Neutrophil (primary cell): Measurements from ENCODE around the gene THSD4.

ENCODE experiments used
- H3K27ac ChIP-seq: fragments of 200-600 bp; sonication (generic); 2 replicates; pipeline ENCODE4 v1.5.1; 2016; ENCODE audit warnings: mild to moderate bottlenecking, moderate library complexity
- H3K27me3 ChIP-seq: fragments of 200-600 bp; sonication (generic); 2 replicates; pipeline ENCODE4 v1.6.0; 2016; ENCODE audit warnings: mild to moderate bottlenecking
- H3K36me3 ChIP-seq: fragments of 200-600 bp; sonication (generic); 2 replicates; pipeline ENCODE4 v1.5.1; 2017
- H3K4me1 ChIP-seq, 2 experiments: fragments of 200-600 bp in 1 of 2; sonication (generic) in 1 of 2; 1 replicate in 1 of 2; 2 replicates in 1 of 2; pipeline versions ENCODE4 v1.5.1 to v1.6.1; 2013 to 2016; ENCODE audit warnings: low read depth in 1 of 2, low read length in 1 of 2, mild to moderate bottlenecking in 1 of 2, moderate library complexity in 1 of 2; ENCODE audit not compliant: control insufficient read depth in 1 of 2, insufficient read depth in 1 of 2
- H3K4me3 ChIP-seq, 2 experiments: fragments of 200-600 bp in 1 of 2; sonication (generic) in 1 of 2; 1 replicate in 1 of 2; 2 replicates in 1 of 2; pipeline ENCODE4 v1.5.1; 2013 to 2016; ENCODE audit warnings: low read depth in 1 of 2, low read length in 1 of 2, mild to moderate bottlenecking in 1 of 2, moderate library complexity in 1 of 2
- H3K9me3 ChIP-seq: fragments of 200-600 bp; sonication (generic); 2 replicates; pipeline ENCODE4 v1.5.1; 2016
- TF ChIP-seq, protein P1 (sequence below): fragments of 200-600 bp; sonication (generic); IDR thresholded peaks from 2 replicates; pipeline ENCODE4 v1.5.1; 2016; ENCODE audit warnings: antibody characterized with exemption

The THSD4 gene

DNA sequence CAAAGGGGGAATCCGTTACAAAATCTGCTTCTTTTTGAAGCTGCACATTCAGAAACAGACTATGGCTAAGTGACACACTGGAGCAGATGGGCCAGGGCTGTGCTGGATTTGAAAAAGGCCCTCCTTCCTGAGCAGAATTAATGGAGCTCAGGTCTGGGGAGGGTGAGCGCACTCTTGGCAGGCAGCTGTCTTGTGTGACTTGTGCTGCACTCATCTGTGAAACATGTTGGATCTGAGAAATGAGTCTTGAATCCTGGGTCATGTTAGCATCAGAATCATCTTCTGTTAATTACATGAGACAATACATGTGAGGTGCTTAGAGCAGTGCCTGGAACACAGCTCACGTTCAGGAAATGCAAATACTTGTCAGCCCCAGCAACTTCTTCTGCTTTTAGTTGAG is 219.6 kb downstream of the THSD4 start:
- TF ChIP-seq, protein P1, sequence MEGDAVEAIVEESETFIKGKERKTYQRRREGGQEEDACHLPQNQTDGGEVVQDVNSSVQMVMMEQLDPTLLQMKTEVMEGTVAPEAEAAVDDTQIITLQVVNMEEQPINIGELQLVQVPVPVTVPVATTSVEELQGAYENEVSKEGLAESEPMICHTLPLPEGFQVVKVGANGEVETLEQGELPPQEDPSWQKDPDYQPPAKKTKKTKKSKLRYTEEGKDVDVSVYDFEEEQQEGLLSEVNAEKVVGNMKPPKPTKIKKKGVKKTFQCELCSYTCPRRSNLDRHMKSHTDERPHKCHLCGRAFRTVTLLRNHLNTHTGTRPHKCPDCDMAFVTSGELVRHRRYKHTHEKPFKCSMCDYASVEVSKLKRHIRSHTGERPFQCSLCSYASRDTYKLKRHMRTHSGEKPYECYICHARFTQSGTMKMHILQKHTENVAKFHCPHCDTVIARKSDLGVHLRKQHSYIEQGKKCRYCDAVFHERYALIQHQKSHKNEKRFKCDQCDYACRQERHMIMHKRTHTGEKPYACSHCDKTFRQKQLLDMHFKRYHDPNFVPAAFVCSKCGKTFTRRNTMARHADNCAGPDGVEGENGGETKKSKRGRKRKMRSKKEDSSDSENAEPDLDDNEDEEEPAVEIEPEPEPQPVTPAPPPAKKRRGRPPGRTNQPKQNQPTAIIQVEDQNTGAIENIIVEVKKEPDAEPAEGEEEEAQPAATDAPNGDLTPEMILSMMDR, result no peak
- H3K4me1 ChIP-seq, result no peaks in the 10 kb centered on the region
- H3K27ac ChIP-seq, result no peak overlapping the region
- H3K9me3 ChIP-seq, result no peaks in the 10 kb centered on the region
- H3K36me3 ChIP-seq, result no peaks in the 10 kb centered on the region
- H3K4me3 ChIP-seq, result no peak overlapping the region
- peaks cover 21% of the 10 kb centered on the region for H3K27me3 ChIP-seq

- Histone ChIP-seq H3K4me3 (no peak overlapping the region), H3K9me3 (no peaks in the 10 kb centered on the region), H3K36me3 (no peaks in the 10 kb centered on the region), H3K4me1 (no peaks in the 10 kb centered on the region), H3K27ac (no peak overlapping the region), H3K27me3 (peaks cover 21% of the 10 kb centered on the region)
- TF ChIP-seq, protein P1, result no peak
These were observed 220.3 kb downstream of the THSD4 start for GRCh38 chr15:71335591-71335990.

DNA sequence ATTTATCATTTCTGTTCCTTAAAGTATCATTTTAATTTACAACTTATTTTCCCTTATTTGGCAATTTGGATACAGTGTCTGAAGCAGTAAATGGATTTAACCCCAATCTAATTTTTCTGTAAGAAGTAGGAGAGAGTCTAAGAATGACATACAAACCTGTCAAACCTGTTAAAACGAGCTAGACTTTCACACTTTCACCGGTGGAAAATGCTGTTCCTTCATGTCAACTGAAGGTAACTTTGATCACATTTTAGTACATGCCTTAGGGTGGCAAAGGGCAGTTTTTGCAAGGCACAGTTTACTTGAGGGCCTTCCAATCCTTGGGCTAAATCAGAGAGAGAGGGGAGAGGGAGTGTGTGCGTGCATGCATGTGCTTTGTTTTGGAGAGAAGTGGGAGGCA is 221.4 kb downstream of the THSD4 start:
- Histone ChIP-seq H3K9me3 (no peaks in the 10 kb centered on the region), H3K4me1 (no peaks in the 10 kb centered on the region), H3K36me3 (no peaks in the 10 kb centered on the region), H3K27ac (no peak overlapping the region), H3K27me3 (peaks cover 21% of the 10 kb centered on the region), H3K4me3 (no peak overlapping the region)
- TF ChIP-seq, protein P1, result no peak

DNA sequence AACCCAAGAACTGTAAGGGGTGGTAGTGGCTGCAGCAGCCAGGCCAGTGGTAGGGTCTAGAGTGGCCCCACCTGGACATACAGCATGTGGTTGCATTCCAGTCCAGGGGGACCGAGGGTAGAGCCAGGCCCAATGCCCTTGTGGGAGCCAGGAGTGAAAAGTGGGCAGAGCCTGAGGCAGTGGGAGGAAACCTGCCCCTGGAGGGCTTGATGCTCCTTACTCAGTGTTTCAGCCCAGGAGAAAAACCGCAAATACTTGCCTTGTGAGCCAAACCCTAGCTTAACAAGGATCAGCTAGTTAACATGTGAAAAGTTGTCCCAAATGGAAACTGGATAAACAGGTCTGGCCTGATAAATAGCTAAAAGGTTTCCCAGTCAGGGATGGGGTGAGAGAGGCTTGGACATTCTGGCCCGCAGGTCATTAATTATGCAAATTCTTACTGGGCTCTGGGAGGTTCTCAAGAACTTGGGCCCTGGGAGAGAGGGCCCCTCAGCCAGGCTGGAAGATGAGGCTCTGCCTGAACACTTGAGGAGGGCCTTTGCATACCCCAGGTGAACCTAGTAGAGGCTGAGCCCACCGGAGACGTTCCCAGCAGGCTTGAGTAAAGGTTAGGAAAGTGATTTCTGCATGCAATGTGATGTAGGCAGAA is 222.1 kb downstream of the THSD4 start:
- TF ChIP-seq, protein P1, result no peak
- H3K4me3 ChIP-seq, result no peak overlapping the region
- H3K4me1 ChIP-seq, result no peaks in the 10 kb centered on the region
- H3K27ac ChIP-seq, result no peak overlapping the region
- H3K9me3 ChIP-seq, result no peaks in the 10 kb centered on the region
- H3K36me3 ChIP-seq, result no peaks in the 10 kb centered on the region
- peaks cover 21% of the 10 kb centered on the region for H3K27me3 ChIP-seq

DNA sequence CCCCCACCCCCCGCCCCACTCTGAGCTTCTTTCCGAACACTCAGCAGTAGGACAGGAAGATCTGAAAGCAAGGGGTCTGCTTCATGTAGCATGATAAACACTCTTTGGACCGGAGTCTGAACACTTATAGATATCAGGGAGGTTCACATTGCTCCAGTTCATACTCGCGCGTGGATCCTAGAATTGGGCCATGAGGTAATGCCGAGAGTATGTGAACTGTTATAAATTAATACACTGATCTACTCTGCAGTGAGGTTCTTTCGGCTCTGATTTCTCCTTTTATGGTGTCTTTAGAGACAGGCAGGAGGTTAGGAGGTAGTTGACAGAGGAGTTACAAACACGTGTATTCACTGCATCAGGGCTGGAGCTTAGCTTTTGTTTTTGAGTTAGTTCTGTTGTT is 223.0 kb downstream of the THSD4 start:
- TF ChIP-seq, protein P1, result no peak
- Histone ChIP-seq H3K27me3 (peaks cover 21% of the 10 kb centered on the region), H3K36me3 (no peaks in the 10 kb centered on the region), H3K4me1 (no peaks in the 10 kb centered on the region), H3K9me3 (no peaks in the 10 kb centered on the region), H3K4me3 (no peak overlapping the region), H3K27ac (no peak overlapping the region)
